Hepatocyte (in vitro differentiated cells): Measurements from ENCODE around the gene SLC37A1.

ENCODE experiments used
- CTCF ChIP-seq: fragments of 200-600 bp; sonication (generic); IDR thresholded peaks from 2 replicates; pipeline ENCODE4 v1.5.1; 2016; ENCODE audit warnings: antibody characterized with exemption, mild to moderate bottlenecking; ENCODE audit not compliant: poor library complexity
- EZH2 ChIP-seq: fragments of 200-600 bp; sonication (generic); IDR thresholded peaks from 2 replicates; pipeline ENCODE4 v1.6.1; 2016; ENCODE audit warnings: antibody characterized with exemption, mild to moderate bottlenecking, borderline replicate concordance

- no peak for TF ChIP-seq CTCF
- no peak for TF ChIP-seq EZH2
Observed at GRCh38 chr21:42545745-42546144, 32.1 kb downstream of the SLC37A1 start.
